NB4 (cell line): ENCODE data around the gene PRDM4.

ENCODE experiments used
- POLR2A ChIP-seq: IDR thresholded peaks from 2 replicates; pipeline ENCODE4 v1.6.1; 2011; ENCODE audit warnings: mild to moderate bottlenecking; ENCODE audit not compliant: insufficient read length; ENCODE audit errors: extremely low read depth
- TF ChIP-seq, protein P1 (sequence below): IDR thresholded peaks from one replicate; pipeline ENCODE4 v1.5.1; 2012; ENCODE audit warnings: low read depth, low read length

DNA sequence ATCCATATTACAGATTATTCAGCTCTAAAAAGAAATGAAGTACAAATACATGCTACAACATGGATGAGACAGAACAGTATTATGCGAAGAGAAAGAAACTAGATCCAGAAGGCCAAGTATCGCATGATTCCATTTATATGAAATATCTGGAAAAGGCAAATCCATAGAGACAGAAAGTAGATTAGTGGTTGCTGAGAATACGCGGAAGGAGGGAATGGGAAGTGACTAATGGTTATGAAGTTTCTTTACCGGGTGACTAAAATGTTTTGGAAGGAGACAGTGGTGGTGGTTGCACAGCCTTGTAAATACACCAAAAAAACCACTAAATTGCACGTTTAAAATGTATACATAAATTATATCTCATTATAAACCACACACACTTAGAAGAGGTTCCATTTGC is 12.5 kb downstream of the PRDM4 start:
- TF ChIP-seq, protein P1, sequence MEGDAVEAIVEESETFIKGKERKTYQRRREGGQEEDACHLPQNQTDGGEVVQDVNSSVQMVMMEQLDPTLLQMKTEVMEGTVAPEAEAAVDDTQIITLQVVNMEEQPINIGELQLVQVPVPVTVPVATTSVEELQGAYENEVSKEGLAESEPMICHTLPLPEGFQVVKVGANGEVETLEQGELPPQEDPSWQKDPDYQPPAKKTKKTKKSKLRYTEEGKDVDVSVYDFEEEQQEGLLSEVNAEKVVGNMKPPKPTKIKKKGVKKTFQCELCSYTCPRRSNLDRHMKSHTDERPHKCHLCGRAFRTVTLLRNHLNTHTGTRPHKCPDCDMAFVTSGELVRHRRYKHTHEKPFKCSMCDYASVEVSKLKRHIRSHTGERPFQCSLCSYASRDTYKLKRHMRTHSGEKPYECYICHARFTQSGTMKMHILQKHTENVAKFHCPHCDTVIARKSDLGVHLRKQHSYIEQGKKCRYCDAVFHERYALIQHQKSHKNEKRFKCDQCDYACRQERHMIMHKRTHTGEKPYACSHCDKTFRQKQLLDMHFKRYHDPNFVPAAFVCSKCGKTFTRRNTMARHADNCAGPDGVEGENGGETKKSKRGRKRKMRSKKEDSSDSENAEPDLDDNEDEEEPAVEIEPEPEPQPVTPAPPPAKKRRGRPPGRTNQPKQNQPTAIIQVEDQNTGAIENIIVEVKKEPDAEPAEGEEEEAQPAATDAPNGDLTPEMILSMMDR: no peak
- TF ChIP-seq POLR2A: no peak
